SK-N-MC (cell line): ENCODE measurements around the gene SPAG7.

Experiments
- EZH2 ChIP-seq: fragments of 200-600 bp; sonication (generic); IDR thresholded peaks from one replicate; pipeline ENCODE4 v1.6.1; 2017; ENCODE audit warnings: antibody characterized with exemption
- POLR2AphosphoS5 ChIP-seq: IDR thresholded peaks from 2 replicates; pipeline ENCODE4 v1.6.1; 2012; ENCODE audit warnings: mild to moderate bottlenecking, low read depth, low read length, borderline replicate concordance

GRCh38 chr17:5014357-5014756 lies 46.7 kb upstream of the SPAG7 start:
- TF ChIP-seq EZH2, result no peak
- no peak for TF ChIP-seq POLR2AphosphoS5
